ENCODE data around the gene PTS.

Gene PTS

GRCh38 chr11:112210890-112211289, 15.3 kb upstream of the PTS start:
- TF ChIP-seq CTCF (IDR thresholded peaks at IDR 0.05; ENCODE audit: low read depth, low read length, missing control alignments) = no peak
- in situ Hi-C loops (cut with HindIII; ENCODE audit: low sequenced_read_pairs) = no loop called here
- no peak overlapping the region for H3K4me3 ChIP-seq (ENCODE audit: low read depth, low read length)
- no peak for DNase-seq (ENCODE audit: low read depth)

GRCh38 chr11:112211536-112211935, 14.7 kb upstream of the PTS start:
- no peak for DNase-seq (ENCODE audit: low read depth)
- no peak overlapping the region for H3K4me3 ChIP-seq (ENCODE audit: low read depth, low read length)
- in situ Hi-C loops (cut with HindIII; ENCODE audit: low sequenced_read_pairs) = no loop called here
- TF ChIP-seq CTCF (IDR thresholded peaks at IDR 0.05; ENCODE audit: low read depth, low read length, missing control alignments) = no peak

- DNase-seq (ENCODE audit: low read depth) = no peak
- no peak overlapping the region for H3K4me3 ChIP-seq (ENCODE audit: low read depth, low read length)
- in situ Hi-C loops (cut with HindIII; ENCODE audit: low sequenced_read_pairs) = no loop called here
- no peak for TF ChIP-seq CTCF (IDR thresholded peaks at IDR 0.05; ENCODE audit: low read depth, low read length, missing control alignments)
Observed at GRCh38 chr11:112212290-112212689, 13.9 kb upstream of the PTS start.

- in situ Hi-C loops (cut with HindIII; ENCODE audit: low sequenced_read_pairs) = no loop called here
- DNase-seq (ENCODE audit: low read depth) = no peak
- TF ChIP-seq CTCF (IDR thresholded peaks at IDR 0.05; ENCODE audit: low read depth, low read length, missing control alignments) = no peak
- H3K4me3 ChIP-seq (ENCODE audit: low read depth, low read length) = no peak overlapping the region
Observed at GRCh38 chr11:112212710-112213109, 13.5 kb upstream of the PTS start.

- no peak for TF ChIP-seq CTCF (IDR thresholded peaks at IDR 0.05; ENCODE audit: low read depth, low read length, missing control alignments)
Observed at GRCh38 chr11:112213753-112214152, 12.5 kb upstream of the PTS start.

GRCh38 chr11:112215621-112216020, 10.6 kb upstream of the PTS start:
- DNase-seq (ENCODE audit: low read depth) = no peak
- in situ Hi-C loops (cut with HindIII; ENCODE audit: low sequenced_read_pairs) = loop anchor here (5.0 kb wide), 1 partner anchor 77 kb away; no protein-coding TSS in a partner anchor
- no peak for TF ChIP-seq CTCF (IDR thresholded peaks at IDR 0.05; ENCODE audit: low read depth, low read length, missing control alignments)

More at GRCh38 chr11:112213753-112214152, 12.5 kb upstream of the PTS start:
- DNase-seq (ENCODE audit: low read depth) = no peak
- in situ Hi-C loops (cut with HindIII; ENCODE audit: low sequenced_read_pairs) = no loop called here
- no peak overlapping the region for H3K4me3 ChIP-seq (ENCODE audit: low read depth, low read length)

More at GRCh38 chr11:112215621-112216020, 10.6 kb upstream of the PTS start:
- H3K4me3 ChIP-seq (ENCODE audit: low read depth, low read length) = no peak overlapping the region
